Stimulated activated CD4-positive, alpha-beta T cell treated with anti-CD3 and anti-CD28 coated beads, Interleukin-2, amount 100 ng/mL, for 48 hours (primary cell): ENCODE measurements around the gene WWP2.
"Not testable (repeated sequence)": the region's sequence is repeated elsewhere in the genome, so short reads cannot be mapped to it uniquely, and the experiment has no call there.

ENCODE experiments used
- DNase-seq, 2 donors: peaks; one replicate each; pipeline ENCODE4 v3.0.0-alpha.2; 2020

Gene WWP2

GRCh38 chr16:69798466-69798865 lies 36.3 kb downstream of the WWP2 start:
- DNase-seq: no peak

- DNase-seq: no peak
These were observed 37.5 kb downstream of the WWP2 start for GRCh38 chr16:69799611-69800031.

- DNase-seq: no peak
These were observed 42.2 kb downstream of the WWP2 start for GRCh38 chr16:69804297-69804696.

GRCh38 chr16:69806776-69807175 lies 44.6 kb downstream of the WWP2 start:
- DNase-seq: not testable (repeated sequence)

DNA sequence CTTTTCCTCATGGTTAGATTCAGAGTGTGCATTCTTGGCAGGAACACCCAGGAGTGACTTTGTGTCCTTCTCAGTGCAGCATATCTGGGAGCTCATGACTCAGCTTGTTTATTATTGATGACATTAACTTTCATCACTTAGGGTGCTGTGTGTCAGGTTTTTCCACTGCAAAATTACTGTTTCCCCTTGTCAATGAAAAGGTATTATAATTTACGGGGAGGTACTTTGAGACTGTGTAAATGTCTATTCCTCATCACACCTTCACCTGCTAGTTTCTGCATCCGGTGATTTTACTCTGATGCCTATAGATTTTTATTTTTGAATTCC lies 50.5 kb downstream of the WWP2 start:
- DNase-seq: no peak

GRCh38 chr16:69814078-69814477 lies 51.9 kb downstream of the WWP2 start:
- DNase-seq: no peak

DNA sequence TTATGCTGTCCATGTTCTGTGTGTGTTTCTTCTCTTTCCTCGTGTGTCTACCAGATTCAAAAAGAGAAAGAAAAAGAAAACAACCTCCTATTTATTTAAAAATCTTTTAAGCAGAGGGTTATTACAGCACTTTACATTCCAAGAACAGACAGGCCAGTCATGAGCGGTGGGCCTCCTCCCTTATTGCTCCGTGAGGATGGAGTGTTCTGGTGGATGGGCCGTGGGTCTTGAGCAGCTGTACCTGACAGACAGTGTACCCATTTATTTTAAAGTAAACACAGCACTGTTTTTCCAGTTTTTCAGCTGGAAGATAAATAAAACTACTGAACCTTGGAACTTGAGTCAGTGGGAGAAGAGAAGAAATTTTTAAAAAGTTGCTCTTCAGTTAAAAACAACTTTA lies 52.4 kb downstream of the WWP2 start:
- DNase-seq: no peak

GRCh38 chr16:69815216-69815883 lies 53.2 kb downstream of the WWP2 start:
- not testable (repeated sequence) for DNase-seq

- DNase-seq: no peak
These were observed 54.9 kb downstream of the WWP2 start for GRCh38 chr16:69816996-69817395.

DNA sequence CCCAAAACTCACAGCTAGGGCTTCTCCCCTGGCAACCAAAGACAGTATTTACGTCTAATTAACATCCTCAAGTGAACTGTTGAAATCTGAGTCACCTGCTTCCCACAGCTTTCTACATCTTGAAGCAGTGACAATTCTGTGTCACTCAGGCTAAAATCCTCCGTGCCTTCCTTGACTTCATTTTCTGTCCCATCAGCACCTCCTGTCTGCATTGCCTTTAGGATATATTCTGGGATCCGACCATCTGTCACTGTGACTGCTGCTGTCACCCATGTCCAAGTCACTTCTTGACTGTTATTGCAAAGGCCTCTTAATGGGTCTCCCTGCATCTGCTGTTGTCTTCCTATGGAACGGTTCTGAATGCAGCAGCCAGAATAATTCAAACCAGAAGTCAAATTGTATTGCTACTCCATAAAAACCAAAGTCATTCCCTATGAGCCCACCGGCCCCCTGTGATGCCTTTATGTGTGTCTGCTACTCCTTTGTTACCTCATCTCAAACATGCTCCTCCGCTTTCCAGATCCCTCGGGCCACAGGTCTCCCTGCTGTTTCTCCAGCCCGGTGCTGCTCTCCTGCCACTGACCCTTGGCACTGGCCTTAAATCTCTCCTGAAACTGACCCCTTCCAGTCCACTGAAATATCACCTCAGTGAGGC lies 56.9 kb downstream of the WWP2 start:
- DNase-seq: no peak

DNA sequence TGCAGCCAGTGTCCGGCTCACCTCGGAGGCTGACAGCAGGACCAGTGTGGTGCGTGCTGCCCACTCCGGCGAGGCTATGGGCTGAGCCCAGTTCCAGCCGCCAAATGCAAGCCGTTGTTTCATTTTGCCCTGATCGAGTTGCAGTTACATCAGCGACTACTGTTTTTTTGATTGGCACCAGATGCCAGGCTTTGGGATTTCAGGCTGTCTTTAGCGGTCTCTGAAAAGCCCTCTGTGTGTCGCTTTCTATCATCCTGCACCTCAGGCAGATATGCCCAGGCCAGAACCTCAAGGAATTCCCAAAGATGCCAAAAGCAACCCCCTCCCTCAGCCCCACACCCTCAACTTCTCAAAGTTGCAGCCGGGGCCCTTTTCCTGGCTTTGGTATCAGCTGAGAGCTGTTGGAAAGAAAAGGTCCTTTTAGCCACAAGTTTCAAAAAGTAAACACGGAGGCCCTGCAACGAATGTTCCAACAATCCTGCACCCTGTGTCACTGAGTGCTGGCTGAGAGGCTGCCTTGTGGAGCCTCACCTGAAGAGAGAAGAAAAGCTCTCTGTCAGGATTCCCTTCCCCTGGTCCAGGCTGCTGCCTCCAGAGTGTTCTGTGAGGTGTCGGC lies 58.9 kb downstream of the WWP2 start:
- DNase-seq: no peak

DNA sequence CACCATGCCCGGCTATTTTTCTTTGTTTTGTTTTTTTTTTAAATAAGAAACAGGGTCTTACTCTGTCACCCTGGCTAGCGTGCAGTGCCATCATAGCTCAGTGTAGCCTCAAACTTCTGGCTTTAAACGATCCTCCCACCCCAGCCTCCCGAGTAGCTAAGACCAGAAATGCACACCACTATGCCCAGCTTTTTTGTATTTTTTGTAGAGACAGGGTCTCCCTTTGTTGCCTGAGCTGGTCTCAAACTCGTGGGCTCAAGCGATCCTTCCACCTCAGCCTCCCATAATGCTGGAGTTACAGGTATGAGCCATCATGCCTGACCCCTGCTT lies 59.7 kb downstream of the WWP2 start:
- no peak for DNase-seq

DNA sequence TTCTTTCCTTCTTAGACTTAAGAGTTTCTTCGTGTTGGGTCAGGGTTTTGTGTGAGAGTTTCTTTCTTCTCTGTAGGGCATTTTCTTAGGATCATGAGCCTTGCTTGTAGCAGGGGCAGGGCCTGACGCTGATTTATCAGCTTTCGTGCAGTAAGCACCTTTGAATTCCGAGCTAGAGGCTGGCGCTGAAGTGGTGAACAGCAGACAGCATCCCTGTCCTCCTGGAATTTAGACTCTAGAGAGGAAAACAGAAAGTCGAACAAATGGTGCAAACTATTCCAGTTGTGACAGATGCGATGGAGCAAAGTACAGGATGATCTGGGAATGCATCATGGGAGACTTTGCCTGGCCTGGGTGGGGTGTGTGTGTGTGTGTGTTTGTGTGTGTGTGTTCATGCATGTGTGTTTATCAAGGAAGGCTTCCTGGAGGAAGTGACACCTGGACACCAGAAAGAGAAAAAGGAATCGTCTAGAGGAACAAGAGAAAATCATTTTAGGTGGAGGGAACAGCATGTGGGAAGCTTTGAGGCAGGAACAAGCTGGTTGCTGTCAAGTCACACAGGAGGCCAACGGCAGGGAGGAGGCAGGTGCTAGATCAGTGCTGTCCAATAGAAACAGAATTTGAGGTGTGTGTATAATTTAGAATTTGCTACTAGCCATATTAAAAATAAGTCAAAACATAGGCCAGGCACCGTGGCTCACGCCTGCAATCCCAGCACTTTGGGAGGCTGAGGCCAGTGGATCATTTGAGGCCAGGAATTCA lies 60.2 kb downstream of the WWP2 start:
- DNase-seq: no peak

GRCh38 chr16:69823831-69824563 lies 61.9 kb downstream of the WWP2 start:
- no peak for DNase-seq

GRCh38 chr16:69824564-69825142 lies 62.5 kb downstream of the WWP2 start:
- DNase-seq: not testable (repeated sequence)

DNA sequence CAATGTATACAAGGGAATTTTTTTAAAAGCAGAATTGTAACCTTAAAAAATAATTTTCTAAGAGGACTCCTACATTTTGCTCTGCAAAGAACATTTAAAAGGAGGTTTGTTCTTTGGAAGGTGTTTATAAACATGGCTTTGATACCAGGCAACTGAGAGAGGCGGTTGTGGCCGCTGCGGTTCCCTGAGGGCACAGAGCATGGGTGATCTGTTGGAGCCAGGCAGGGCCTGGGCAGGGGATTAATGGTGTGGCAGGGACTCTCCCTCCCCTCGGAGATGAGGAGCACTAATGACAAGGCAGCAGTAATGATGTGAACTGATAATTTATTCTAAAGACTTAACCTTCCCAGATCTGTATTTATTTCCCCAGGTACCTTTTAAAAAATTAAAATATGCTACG lies 65.4 kb downstream of the WWP2 start:
- DNase-seq: no peak

GRCh38 chr16:69829338-69829737 lies 67.2 kb downstream of the WWP2 start:
- DNase-seq: no peak

DNA sequence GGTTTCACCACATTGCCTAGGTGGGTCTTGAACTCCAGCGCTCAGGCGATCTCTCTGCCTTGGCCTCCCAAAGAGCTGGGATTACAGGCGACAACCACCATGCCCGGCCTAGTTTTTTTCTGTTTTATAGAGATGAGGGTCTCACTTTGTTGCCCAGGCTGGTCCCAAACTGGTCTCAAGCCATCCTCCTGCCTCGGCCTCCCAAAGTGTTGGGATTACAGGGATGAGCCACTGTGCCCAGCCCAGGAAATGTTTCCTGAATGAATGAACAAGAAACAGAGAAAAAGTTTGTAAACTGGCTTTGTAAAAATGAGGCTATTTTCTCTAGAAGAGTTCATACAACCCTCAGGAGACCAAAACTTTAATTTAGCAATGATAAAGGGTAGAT lies 68.0 kb downstream of the WWP2 start:
- no peak for DNase-seq

DNA sequence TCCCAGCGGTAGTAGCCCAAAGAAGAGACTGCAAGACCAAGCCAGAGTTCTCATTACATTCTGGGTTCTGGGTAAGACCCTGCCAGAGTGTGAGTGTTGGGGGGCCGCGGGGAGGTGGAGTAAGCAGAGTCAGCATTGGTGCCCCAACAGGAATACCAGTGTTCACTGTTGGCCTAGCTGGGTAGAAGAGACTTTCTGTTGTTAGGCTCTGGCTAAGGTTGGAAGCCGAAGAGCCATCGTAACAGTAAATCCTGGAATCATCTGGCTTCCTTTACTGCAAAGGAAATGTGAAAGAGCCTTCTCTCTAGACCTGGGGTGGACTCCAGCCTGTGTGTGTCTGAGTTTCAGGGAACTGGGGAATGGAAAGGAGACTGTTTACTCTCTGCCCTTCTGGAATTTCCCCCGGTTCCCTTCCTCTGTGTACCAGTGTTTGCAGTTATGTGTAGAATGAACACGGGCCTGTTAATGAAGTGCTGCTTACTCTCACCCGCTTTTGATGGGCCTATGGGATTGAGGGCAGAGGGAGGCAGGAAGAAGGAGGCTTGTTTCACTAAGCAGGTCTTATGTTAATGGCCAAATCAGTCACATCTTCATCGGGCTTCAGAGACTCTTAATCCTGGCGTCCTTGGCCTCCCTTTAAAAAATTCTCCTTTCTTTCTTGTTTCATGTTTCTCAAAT lies 68.5 kb downstream of the WWP2 start:
- no peak for DNase-seq

GRCh38 chr16:69831212-69832123 lies 69.3 kb downstream of the WWP2 start:
- no peak for DNase-seq
